DOHH2 (cell line): ENCODE results near the gene HKDC1.

Experiments used
- H3F3A ChIP-seq: fragments of 200-600 bp; sonication (generic), shearing (Covaris generic); 2 replicates; pipeline ENCODE4 v1.6.0; 2016; ENCODE audit warnings: antibody characterized with exemption, mild to moderate bottlenecking; ENCODE audit not compliant: control insufficient read depth, insufficient read depth
- H3K27ac ChIP-seq: fragments of 200-600 bp; sonication (generic); 2 replicates; pipeline ENCODE4 v1.5.1; 2014; ENCODE audit warnings: low read depth, mild to moderate bottlenecking, low read length, moderate library complexity
- H3K27me3 ChIP-seq: fragments of 200-600 bp; sonication (generic); 2 replicates; pipeline ENCODE4 v1.6.1; 2014; ENCODE audit warnings: mild to moderate bottlenecking, low read length, mixed read lengths; ENCODE audit not compliant: control insufficient read depth
- H3K36me3 ChIP-seq: fragments of 200-600 bp; sonication (generic); 2 replicates; pipeline ENCODE4 v1.6.1; 2014; ENCODE audit warnings: mild to moderate bottlenecking, low read length, moderate library complexity, mixed read lengths; ENCODE audit not compliant: control insufficient read depth
- H3K4me1 ChIP-seq: fragments of 200-600 bp; sonication (generic); 2 replicates; pipeline ENCODE4 v1.6.1; 2014; ENCODE audit warnings: mild to moderate bottlenecking, low read length, mixed read lengths; ENCODE audit not compliant: control insufficient read depth
- H3K4me2 ChIP-seq: fragments of 200-600 bp; sonication (generic); 2 replicates; pipeline ENCODE4 v1.6.0; 2014; ENCODE audit warnings: mild to moderate bottlenecking, low read length, moderate library complexity
- H3K4me3 ChIP-seq: fragments of 200-600 bp; sonication (generic); 2 replicates; pipeline ENCODE4 v1.5.1; 2014; ENCODE audit warnings: mild to moderate bottlenecking, low read length, mixed read lengths
- H3K79me2 ChIP-seq: fragments of 200-600 bp; sonication (generic); 2 replicates; pipeline ENCODE4 v1.6.1; 2014; ENCODE audit warnings: mild to moderate bottlenecking, low read length, mixed read lengths; ENCODE audit not compliant: control insufficient read depth
- H3K9me2 ChIP-seq: fragments of 200-600 bp; sonication (generic); replicated peaks from 2 replicates; pipeline ENCODE4 v1.6.1; 2014; ENCODE audit warnings: mild to moderate bottlenecking, low read length, mixed read lengths; ENCODE audit not compliant: control insufficient read depth
- H3K9me3 ChIP-seq: fragments of 200-600 bp; sonication (generic); 2 replicates; pipeline ENCODE4 v1.6.1; 2014; ENCODE audit warnings: antibody characterized with exemption, low read length, mixed read lengths; ENCODE audit not compliant: control insufficient read depth, insufficient read depth
- H4K20me1 ChIP-seq: fragments of 200-600 bp; sonication (generic); 2 replicates; pipeline ENCODE4 v1.6.0; 2014; ENCODE audit warnings: low read depth, mild to moderate bottlenecking, antibody characterized with exemption, low read length, moderate library complexity; ENCODE audit not compliant: control insufficient read depth, insufficient read depth
- EZH2phosphoT487 ChIP-seq: fragments of 200-600 bp; sonication (generic); IDR thresholded peaks from 2 replicates; pipeline ENCODE4 v1.6.1; 2017; ENCODE audit warnings: borderline replicate concordance, mild to moderate bottlenecking, antibody characterized with exemption, low read length, moderate library complexity, mixed read lengths
- TF ChIP-seq, protein P1 (sequence below): fragments of 200-600 bp; sonication (generic); IDR thresholded peaks from one replicate; pipeline ENCODE4 v1.5.1; 2014; ENCODE audit warnings: antibody characterized with exemption, mild to moderate bottlenecking, low read depth, low read length; ENCODE audit not compliant: poor library complexity, severe bottlenecking

HKDC1 gene

GRCh38 chr10:69295027-69295636, 75.0 kb downstream of the HKDC1 start:
- Histone ChIP-seq H3K9me3 (no peaks in the 10 kb centered on the region), H3K36me3 (no peaks in the 10 kb centered on the region), H3K27ac (no peak overlapping the region), H3K4me3 (no peak overlapping the region), H3K9me2 (no peaks in the 10 kb centered on the region), H3K79me2 (no peaks in the 10 kb centered on the region), H3K27me3 (peaks cover 18% of the 10 kb centered on the region), H3F3A (no peaks in the 10 kb centered on the region), H3K4me1 (no peaks in the 10 kb centered on the region), H4K20me1 (no peaks in the 10 kb centered on the region), H3K4me2 (no peak overlapping the region)
- TF ChIP-seq, protein P1, sequence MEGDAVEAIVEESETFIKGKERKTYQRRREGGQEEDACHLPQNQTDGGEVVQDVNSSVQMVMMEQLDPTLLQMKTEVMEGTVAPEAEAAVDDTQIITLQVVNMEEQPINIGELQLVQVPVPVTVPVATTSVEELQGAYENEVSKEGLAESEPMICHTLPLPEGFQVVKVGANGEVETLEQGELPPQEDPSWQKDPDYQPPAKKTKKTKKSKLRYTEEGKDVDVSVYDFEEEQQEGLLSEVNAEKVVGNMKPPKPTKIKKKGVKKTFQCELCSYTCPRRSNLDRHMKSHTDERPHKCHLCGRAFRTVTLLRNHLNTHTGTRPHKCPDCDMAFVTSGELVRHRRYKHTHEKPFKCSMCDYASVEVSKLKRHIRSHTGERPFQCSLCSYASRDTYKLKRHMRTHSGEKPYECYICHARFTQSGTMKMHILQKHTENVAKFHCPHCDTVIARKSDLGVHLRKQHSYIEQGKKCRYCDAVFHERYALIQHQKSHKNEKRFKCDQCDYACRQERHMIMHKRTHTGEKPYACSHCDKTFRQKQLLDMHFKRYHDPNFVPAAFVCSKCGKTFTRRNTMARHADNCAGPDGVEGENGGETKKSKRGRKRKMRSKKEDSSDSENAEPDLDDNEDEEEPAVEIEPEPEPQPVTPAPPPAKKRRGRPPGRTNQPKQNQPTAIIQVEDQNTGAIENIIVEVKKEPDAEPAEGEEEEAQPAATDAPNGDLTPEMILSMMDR = no peak

DNA sequence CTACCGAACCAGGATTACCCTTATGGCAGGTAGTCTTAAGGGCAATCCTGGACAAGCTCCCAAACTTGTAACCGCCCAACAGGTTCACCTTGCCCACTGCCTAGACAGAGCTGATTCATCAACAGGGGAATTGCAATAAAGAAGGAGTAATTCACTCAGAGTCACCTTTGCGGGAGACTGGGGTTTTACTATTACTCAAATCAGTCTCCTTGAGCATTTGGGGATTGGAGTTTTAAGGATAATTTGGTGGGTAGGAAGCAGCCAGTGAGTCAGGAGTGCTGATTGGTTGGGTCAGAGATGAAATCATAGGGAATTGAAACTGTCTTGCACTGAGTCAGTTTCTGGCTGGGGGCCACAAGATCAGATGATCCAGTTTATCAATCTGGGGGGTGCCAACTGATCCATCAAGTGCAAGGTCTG, 83.5 kb downstream of the HKDC1 start:
- TF ChIP-seq EZH2phosphoT487 = no peak
- TF ChIP-seq, protein P1 = no peak
- no peaks in the 10 kb centered on the region for H4K20me1 ChIP-seq
- no peaks in the 10 kb centered on the region for H3K9me3 ChIP-seq
- no peaks in the 10 kb centered on the region for H3K9me2 ChIP-seq
- H3K4me1 ChIP-seq = no peaks in the 10 kb centered on the region
- H3K27me3 ChIP-seq = peaks cover 8% of the 10 kb centered on the region; the same call in 1 of the 2 replicates
- H3K36me3 ChIP-seq = no peaks in the 10 kb centered on the region
- no peaks in the 10 kb centered on the region for H3K79me2 ChIP-seq
- H3K4me2 ChIP-seq = no peak overlapping the region
- H3F3A ChIP-seq = no peaks in the 10 kb centered on the region
- no peak overlapping the region for H3K4me3 ChIP-seq
- no peak overlapping the region for H3K27ac ChIP-seq

DNA sequence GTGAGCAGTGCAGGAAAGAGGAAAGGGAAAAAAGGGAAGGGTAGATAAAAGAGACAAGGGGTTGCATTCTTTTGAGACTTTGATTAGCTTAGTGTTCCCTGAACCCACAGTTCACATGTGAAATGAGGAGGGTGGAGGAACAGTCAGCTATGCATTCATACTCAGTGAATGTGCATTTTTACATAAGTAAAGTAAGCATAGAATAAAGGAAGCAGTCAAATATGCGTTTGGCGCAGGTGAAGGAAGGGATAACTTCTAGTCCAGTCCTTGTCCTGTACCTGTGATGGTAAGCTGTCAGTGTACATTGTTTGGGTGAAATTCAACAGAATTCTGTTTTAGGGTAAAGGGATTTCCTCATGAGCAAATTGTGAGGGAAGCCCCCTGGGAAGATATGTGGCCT, 86.3 kb downstream of the HKDC1 start:
- Histone ChIP-seq H3K36me3 (no peaks in the 10 kb centered on the region), H3K27me3 (peaks cover 8% of the 10 kb centered on the region; the same call in 1 of the 2 replicates), H3K9me2 (no peaks in the 10 kb centered on the region), H3K9me3 (no peaks in the 10 kb centered on the region), H3F3A (no peaks in the 10 kb centered on the region), H3K27ac (no peak overlapping the region), H3K79me2 (no peaks in the 10 kb centered on the region), H3K4me1 (no peaks in the 10 kb centered on the region), H3K4me2 (no peak overlapping the region), H3K4me3 (no peak overlapping the region), H4K20me1 (no peaks in the 10 kb centered on the region)
- no peak for TF ChIP-seq EZH2phosphoT487
- TF ChIP-seq, protein P1 = no peak
